AG10803 (cell line): ENCODE data around the gene AHNAK.
"Not testable (repeated sequence)": the region's sequence is repeated elsewhere in the genome, so short reads cannot be mapped to it uniquely, and the experiment has no call there.

Experiments
- DNase-seq: peaks from one replicate; pipeline ENCODE4 v3.0.0; 2010; ENCODE audit warnings: low read depth
- H3K4me3 ChIP-seq: 2 replicates; pipeline ENCODE4 v1.5.1; 2011; ENCODE audit warnings: mild to moderate bottlenecking, low read length, control low read depth
- CTCF ChIP-seq: conservative IDR thresholded peaks from 2 replicates; pipeline ENCODE4 v1.5.1; 2011; ENCODE audit warnings: mild to moderate bottlenecking, low read length, control low read depth, inconsistent platforms

Gene AHNAK

GRCh38 chr11:62391642-62392425, 154.8 kb downstream of the AHNAK start:
- no peak for TF ChIP-seq CTCF
- DNase-seq, result no peak
- H3K4me3 ChIP-seq, result no peak overlapping the region

DNA sequence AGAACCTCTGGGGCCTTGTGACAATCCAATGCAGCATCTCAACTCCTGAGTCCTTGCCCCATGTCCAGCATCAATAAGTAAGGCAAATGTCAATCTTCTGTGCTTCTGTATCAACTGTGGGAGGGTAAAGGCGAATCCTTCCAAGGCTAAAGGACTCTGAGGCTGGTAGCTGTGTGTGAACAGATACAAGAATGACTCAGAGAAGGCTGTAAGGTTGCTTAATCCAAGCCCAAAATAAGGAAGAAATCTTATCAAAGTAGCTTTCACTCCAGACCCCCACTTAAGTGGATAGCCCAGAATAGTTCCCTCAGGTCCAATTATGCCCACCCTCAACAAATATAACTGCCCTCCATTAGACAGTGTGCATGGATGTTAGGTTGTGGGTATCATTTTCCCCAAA, 155.9 kb downstream of the AHNAK start:
- no peak for TF ChIP-seq CTCF
- H3K4me3 ChIP-seq, result no peak overlapping the region
- no peak for DNase-seq

DNA sequence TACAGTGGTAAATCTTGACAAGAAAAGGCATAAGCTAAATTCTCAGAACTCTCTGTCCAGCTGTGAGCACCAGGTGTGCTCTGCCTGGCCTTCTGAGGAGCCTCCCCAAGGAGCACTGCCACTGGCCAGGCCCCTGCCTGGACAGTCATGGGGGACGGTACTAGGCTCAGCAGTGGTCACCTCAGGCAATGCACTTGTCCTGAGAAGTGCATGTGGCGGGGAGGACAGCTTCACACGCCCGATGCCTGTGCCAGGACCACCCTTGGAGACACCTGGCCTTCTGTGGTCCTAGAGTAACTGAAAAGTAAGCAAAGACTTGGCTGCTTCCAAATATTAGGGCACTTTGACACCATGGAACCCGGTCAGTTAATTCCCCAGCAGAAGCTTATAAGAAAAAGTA, 156.4 kb downstream of the AHNAK start:
- DNase-seq, result no peak
- no peak for TF ChIP-seq CTCF
- H3K4me3 ChIP-seq, result no peak overlapping the region

- no peak overlapping the region for H3K4me3 ChIP-seq
- no peak for DNase-seq
- TF ChIP-seq CTCF, result no peak
Measured at GRCh38 chr11:62388999-62389398, 157.6 kb downstream of the AHNAK start.

- DNase-seq, result no peak
- no peak overlapping the region for H3K4me3 ChIP-seq
- no peak for TF ChIP-seq CTCF
Measured at GRCh38 chr11:62387381-62387780, 159.2 kb downstream of the AHNAK start.

DNA sequence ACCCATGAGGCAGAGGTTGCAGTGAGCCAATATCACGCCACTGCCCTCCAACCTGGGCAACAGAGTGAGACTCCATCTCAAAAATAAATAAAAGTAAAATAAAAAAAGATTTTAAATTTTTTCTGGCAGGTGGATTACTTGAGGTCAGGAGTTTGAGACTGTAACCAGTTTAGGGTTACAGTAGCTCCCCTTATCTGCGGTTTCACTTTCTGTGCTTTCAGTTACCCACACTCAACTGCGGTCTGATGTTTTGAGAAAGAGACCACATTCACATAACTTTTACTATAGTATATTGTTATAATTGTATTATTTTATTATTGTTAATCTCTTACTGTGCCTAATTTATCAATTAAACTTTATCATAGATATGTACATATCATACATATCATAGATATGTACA, 160.5 kb downstream of the AHNAK start:
- DNase-seq, H3K4me3 ChIP-seq: not testable (repeated sequence)

DNA sequence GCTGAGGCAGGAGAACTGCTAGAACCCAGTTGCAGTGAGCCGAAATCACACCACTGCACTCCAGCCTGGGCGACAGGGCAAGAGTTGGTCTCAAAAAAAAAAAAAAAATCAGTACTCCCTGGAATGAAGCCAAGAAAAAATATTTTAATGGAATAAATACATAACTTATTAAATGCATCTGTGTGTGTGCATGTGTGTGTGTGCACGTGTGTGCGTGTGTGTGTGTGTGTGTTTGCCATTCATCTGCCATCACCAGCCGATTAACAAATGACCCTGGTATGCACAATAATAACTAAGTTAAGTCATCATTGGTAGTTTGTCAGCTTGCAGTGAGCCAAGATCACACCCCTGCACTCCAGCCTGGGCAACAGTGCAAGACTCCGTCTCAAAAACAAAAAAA, 162.8 kb downstream of the AHNAK start:
- H3K4me3 ChIP-seq, result no peak overlapping the region
- DNase-seq, result peak; percentile 55
- TF ChIP-seq CTCF, result no peak
